IMR-90 (cell line): ENCODE data around the gene KRTAP4-16. TPM values are rescaled to one million over a fixed set of nuclear protein-coding genes. Genes with fewer than 3 reads are reported as not detected.
"Not testable (repeated sequence)": the region's sequence is repeated elsewhere in the genome, so short reads cannot be mapped to it uniquely, and the experiment has no call there.

Source experiments
- ATAC-seq: fragments of 200-7000 bp; cut with Tn5 transposase; 2 replicates; pipeline ENCODE4 v1.9.1; 2020; ENCODE audit warnings: low read depth, mild to moderate bottlenecking, moderate library complexity
- BruUV-seq: library from RNA; stranded (reverse); fragments of 400-500 nt; replicated peaks from 2 replicates; lab custom pipeline; 2021; lab: Mats Ljungman, UMichigan
- CTCF ChIA-PET: fragments of 300-600 bp; formaldehyde crosslinking; extraction: SDS; loops from one replicate; lab custom pipeline; 2021; ENCODE audit warnings: antibody characterized with exemption; lab: Yijun Ruan, JAX
- POLR2A ChIA-PET: fragments of 300-600 bp; sonication (Branson Sonifier 250); formaldehyde crosslinking; loops from one replicate; lab custom pipeline; 2022; ENCODE audit warnings: antibody characterized with exemption; ENCODE audit not compliant: unreplicated experiment; lab: Charles Lee
- DNase-seq: peaks from one replicate; pipeline ENCODE4 v3.0.0; 2013
- H2AFZ ChIP-seq: replicated peaks from 2 replicates; pipeline ENCODE3; 2013; ENCODE audit warnings: low read length, mild to moderate bottlenecking; ENCODE audit not compliant: poor library complexity
- H2AK5ac ChIP-seq: 2 replicates; pipeline ENCODE4 v1.6.1; 2013; ENCODE audit warnings: low read depth, low read length, inconsistent platforms
- H2AK9ac ChIP-seq: replicated peaks from 2 replicates; pipeline ENCODE3; 2013; ENCODE audit warnings: mild to moderate bottlenecking, low read depth, low read length, moderate library complexity; ENCODE audit not compliant: poor library complexity
- H2BK120ac ChIP-seq: 2 replicates; pipeline ENCODE4 v1.6.1; 2013; ENCODE audit warnings: low read depth, low read length, inconsistent platforms
- H2BK15ac ChIP-seq: 3 replicates; pipeline ENCODE4 v1.6.1; 2013; ENCODE audit warnings: low read depth, low read length, inconsistent platforms
- H2BK20ac ChIP-seq: 2 replicates; pipeline ENCODE4 v1.6.1; 2013; ENCODE audit warnings: low read depth, mild to moderate bottlenecking, inconsistent platforms, low read length, moderate library complexity
- H2BK5ac ChIP-seq: 2 replicates; pipeline ENCODE4 v1.6.1; 2013; ENCODE audit warnings: mild to moderate bottlenecking, low read depth, low read length, inconsistent platforms; ENCODE audit not compliant: poor library complexity, severe bottlenecking
- H3K14ac ChIP-seq: replicated peaks from 2 replicates; pipeline ENCODE4 v1.6.1; 2013; ENCODE audit warnings: low read depth, low read length, inconsistent platforms
- H3K18ac ChIP-seq: 2 replicates; pipeline ENCODE4 v1.6.1; 2013; ENCODE audit warnings: low read depth, low read length, control low read depth
- H3K23ac ChIP-seq: 2 replicates; pipeline ENCODE4 v1.6.1; 2013; ENCODE audit warnings: low read depth, low read length, inconsistent platforms
- H3K27ac ChIP-seq: 2 replicates; pipeline ENCODE4 v1.5.1; 2013; ENCODE audit warnings: mild to moderate bottlenecking, control low read depth, low read length; ENCODE audit not compliant: insufficient read depth
- H3K27me3 ChIP-seq: 2 replicates; pipeline ENCODE4 v1.6.1; 2013; ENCODE audit warnings: low read length; ENCODE audit not compliant: control insufficient read depth, insufficient read depth
- H3K36me3 ChIP-seq: 2 replicates; pipeline ENCODE4 v1.6.1; 2013; ENCODE audit warnings: low read length, mixed read lengths; ENCODE audit not compliant: control insufficient read depth, insufficient read depth
- H3K4ac ChIP-seq: 2 replicates; pipeline ENCODE4 v1.6.1; 2013; ENCODE audit warnings: low read depth, low read length, inconsistent platforms
- H3K4me1 ChIP-seq: 2 replicates; pipeline ENCODE4 v1.6.1; 2013; ENCODE audit warnings: low read length, mixed read lengths; ENCODE audit not compliant: control insufficient read depth, insufficient read depth
- H3K4me2 ChIP-seq: 2 replicates; pipeline ENCODE4 v1.6.1; 2013; ENCODE audit warnings: low read depth, mild to moderate bottlenecking, control low read depth, low read length, moderate library complexity
- H3K4me3 ChIP-seq: 2 replicates; pipeline ENCODE4 v1.5.1; 2013; ENCODE audit warnings: low read depth, mild to moderate bottlenecking, control low read depth, low read length, moderate library complexity; ENCODE audit not compliant: insufficient read depth
- H3K56ac ChIP-seq: 2 replicates; pipeline ENCODE4 v1.6.1; 2013; ENCODE audit warnings: low read length, inconsistent platforms; ENCODE audit not compliant: insufficient read depth; ENCODE audit errors: extremely low read depth
- H3K79me1 ChIP-seq, 2 experiments: 2 replicates each; pipeline ENCODE4 v1.6.1; 2013; ENCODE audit warnings: low read length in 2 of 2, inconsistent platforms in 1 of 2, low read depth in 1 of 2
- H3K9ac ChIP-seq: 2 replicates; pipeline ENCODE4 v1.6.1; 2013; ENCODE audit warnings: low read depth, low read length, control low read depth
- H3K9me1 ChIP-seq: 2 replicates; pipeline ENCODE4 v1.6.1; 2013; ENCODE audit warnings: low read length, inconsistent platforms; ENCODE audit not compliant: insufficient read depth
- H3K9me3 ChIP-seq: 2 replicates; pipeline ENCODE4 v1.6.1; 2013; ENCODE audit warnings: low read length; ENCODE audit not compliant: control insufficient read depth, insufficient read depth
- H4K20me1 ChIP-seq: 2 replicates; pipeline ENCODE4 v1.6.1; 2013; ENCODE audit warnings: low read length, inconsistent platforms; ENCODE audit not compliant: insufficient read depth
- H4K5ac ChIP-seq: 2 replicates; pipeline ENCODE4 v1.6.1; 2013; ENCODE audit warnings: mild to moderate bottlenecking, low read depth, low read length, control low read depth
- H4K8ac ChIP-seq, 2 experiments: 2 replicates each; pipeline ENCODE4 v1.6.1; 2013; ENCODE audit warnings: low read depth in 2 of 2, low read length in 2 of 2, control low read depth in 1 of 2, inconsistent platforms in 1 of 2
- H4K91ac ChIP-seq: 2 replicates; pipeline ENCODE4 v1.6.1; 2013; ENCODE audit warnings: low read depth, low read length, inconsistent platforms; ENCODE audit not compliant: insufficient read depth
- MAFK ChIP-seq: IDR thresholded peaks from 2 replicates; pipeline ENCODE4 v1.6.1; 2012; ENCODE audit warnings: low read depth, low read length, improper control_type of control experiment
- RFX5 ChIP-seq: IDR thresholded peaks from 2 replicates; pipeline ENCODE4 v1.8.0; 2012; ENCODE audit warnings: low read depth, mild to moderate bottlenecking, low read length, moderate library complexity
- WGBS, 2 experiments: methylation state at CpG; one replicate each; pipeline versions ENCODE4 v1.1.5 to v1.1.7; 2013; ENCODE audit warnings: missing lambda C conversion rate in 2 of 2; ENCODE audit not compliant: insufficient read length in 1 of 2; ENCODE audit errors: extremely low coverage in 2 of 2; 5-methylcytosine and 5-hydroxymethylcytosine counted together
- dilution Hi-C: fragments of 300-500 bp; cut with HindIII; formaldehyde crosslinking; loops from one replicate; pipeline ENCODE4 v1.14.3; 2018; ENCODE audit warnings: low sequenced_read_pairs; ENCODE audit not compliant: unreplicated experiment
- in situ Hi-C: fragments of 300-500 bp; cut with MboI; formaldehyde crosslinking; loops from 3 replicates; pipeline ENCODE4 v1.14.3; 2019; ENCODE audit warnings: low sequenced_read_pairs, inconsistent platforms, mixed read lengths
- intact Hi-C: fragments of 100-400 bp; cut with micrococcal nuclease; formaldehyde crosslinking; loops from 2 replicates; pipeline ENCODE4 v1.10.0; 2022
- polyA plus RNA-seq, 3 experiments: library from polyadenylated mRNA; depleted of rRNA; stranded (reverse); fragments of >200 nt; gene quantifications; 2 replicates each; pipeline ENCODE4 v1.2.3, GENCODE V29; 2012; ENCODE audit warnings: low replicate concordance in 1 of 3
- total RNA-seq: library from RNA; depleted of rRNA; stranded (reverse); fragments of >200 nt; gene quantifications from 2 replicates; pipeline ENCODE4 v1.2.3, GENCODE V29; 2012

The KRTAP4-16 gene
- total and polyA plus RNA-seq, 2 of the 4 experiments (the other 2 are of a cell fraction): not detected

GRCh38 chr17:41111151-41111885 is 9.3 kb upstream of the KRTAP4-16 start:
- H4K8ac ChIP-seq: no peak overlapping the region; a peak in 1 of 4 replicates
- DNase-seq (no peak), ATAC-seq (no peak)
- no peaks in the 10 kb centered on the region for H3K9me3 ChIP-seq
- no peak overlapping the region for H3K4ac ChIP-seq
- ChIA-PET CTCF (interaction anchor here (0.6 kb wide), 1 partner anchor 263 kb away, joined by 3 read pairs; no protein-coding TSS in a partner anchor), POLR2A (no interaction called here)
- H3K56ac ChIP-seq: no peak overlapping the region
- no peak overlapping the region for H3K9ac ChIP-seq
- H2BK20ac ChIP-seq: no peak overlapping the region
- H3K18ac ChIP-seq: no peak overlapping the region
- H3K9me1 ChIP-seq: no peaks in the 10 kb centered on the region; the same call in 1 of the 2 replicates
- no peak overlapping the region for H4K91ac ChIP-seq
- no peak overlapping the region for H3K4me2 ChIP-seq
- no peaks in the 10 kb centered on the region for H4K20me1 ChIP-seq
- no peaks in the 10 kb centered on the region for H3K36me3 ChIP-seq
- no peak overlapping the region for H2AK9ac ChIP-seq
- dilution Hi-C loops: no loop called here
- no peak overlapping the region for H2BK120ac ChIP-seq
- H2BK5ac ChIP-seq: no peak overlapping the region
- BruUV-seq: no TSS peak
- no peak overlapping the region for H4K5ac ChIP-seq
- no peak overlapping the region for H2AFZ ChIP-seq
- no peaks in the 10 kb centered on the region for H3K4me1 ChIP-seq
- H3K4me3 ChIP-seq: no peak overlapping the region
- no peak overlapping the region for H3K14ac ChIP-seq
- H2BK15ac ChIP-seq: no peak overlapping the region
- no peaks in the 10 kb centered on the region for H3K27me3 ChIP-seq
- WGBS, 2 experiments: no CpG with 5 or more reads among the region's 2 CpGs
- H3K23ac ChIP-seq: no peak overlapping the region
- no peak overlapping the region for H3K27ac ChIP-seq
- no peaks in the 10 kb centered on the region for H3K79me1 ChIP-seq
- intact Hi-C loops: no loop called here
- in situ Hi-C loops: no loop called here
- H2AK5ac ChIP-seq: no peak overlapping the region
- TF ChIP-seq RFX5 (no peak), MAFK (peak; percentile 67)

DNA sequence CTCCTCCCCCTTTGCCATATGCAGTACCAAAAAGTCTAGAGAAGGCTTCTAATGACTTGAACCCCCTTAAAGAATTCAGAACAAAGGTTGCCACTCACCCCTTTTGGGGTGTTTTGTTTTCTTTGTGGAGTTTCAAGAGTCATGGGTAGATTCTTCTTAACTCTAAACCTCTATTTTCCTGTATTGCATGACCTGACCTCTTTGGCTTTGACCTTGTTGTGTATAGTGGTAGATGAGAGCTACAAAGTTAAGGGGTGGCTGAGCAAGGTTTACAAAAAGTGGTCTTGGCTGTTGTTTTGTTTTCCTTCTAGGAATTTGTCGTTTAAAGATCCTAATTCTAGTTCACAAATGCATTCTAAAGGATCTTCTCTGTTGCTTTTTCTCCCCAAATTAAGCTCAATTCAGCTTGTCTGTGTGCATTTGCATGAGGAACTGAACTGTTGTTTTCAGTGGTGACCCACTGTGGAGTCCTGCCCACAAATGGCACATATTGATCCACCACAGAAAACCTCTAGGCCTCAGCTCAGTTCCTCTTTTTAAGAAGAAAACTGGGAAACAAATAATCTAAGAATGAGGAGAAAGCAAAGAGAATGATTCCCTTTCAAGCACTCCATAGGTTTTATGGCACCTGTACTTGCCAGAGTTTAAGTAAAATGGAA is 6.8 kb upstream of the KRTAP4-16 start:
- CTCF ChIA-PET: not testable (repeated sequence)

More for the DNA sequence above, 6.8 kb upstream of the KRTAP4-16 start:
- H3K27me3 ChIP-seq, H2BK5ac ChIP-seq, BruUV-seq, H3K4me1 ChIP-seq, ATAC-seq, H3K27ac ChIP-seq, H2AFZ ChIP-seq, H3K4me2 ChIP-seq, POLR2A ChIA-PET, intact Hi-C loops, H3K18ac ChIP-seq, H2AK9ac ChIP-seq, H3K23ac ChIP-seq, H4K91ac ChIP-seq, H3K36me3 ChIP-seq, H2AK5ac ChIP-seq, H4K5ac ChIP-seq, H4K20me1 ChIP-seq, H3K9me1 ChIP-seq, in situ Hi-C loops, dilution Hi-C loops, H3K9me3 ChIP-seq, H3K9ac ChIP-seq, DNase-seq, H3K4ac ChIP-seq, H3K56ac ChIP-seq, H3K14ac ChIP-seq, H3K79me1 ChIP-seq: not testable (repeated sequence)
- H2BK20ac ChIP-seq: peak overlapping the region; percentile 62; the same call in 1 of the 2 replicates
- H3K4me3 ChIP-seq: peak overlapping the region; percentile 16; the same call in 1 of the 2 replicates
- no CpG with 5 or more reads among the region's 1 CpG for WGBS, 2 experiments
- peak overlapping the region; percentile 41 for H2BK120ac ChIP-seq
- H2BK15ac ChIP-seq: peak overlapping the region; percentile 71; the same call in 1 of the 3 replicates
- peak overlapping the region in 1 of 2 experiments; percentile 4; a peak in 1 of 4 replicates for H4K8ac ChIP-seq
